Brain microvascular endothelial cell (primary cell): Measurements from ENCODE around the gene DHRS11.

Experiments
- DNase-seq: peaks from one replicate; pipeline ENCODE4 v3.0.0-alpha.2; 2020
- H3K27ac ChIP-seq: fragments of 250-450 bp; sonication (Bioruptor Pico); 2 replicates; pipeline ENCODE4 v1.5.1; 2020; ENCODE audit warnings: mild to moderate bottlenecking, moderate library complexity
- H3K27me3 ChIP-seq: fragments of 250-450 bp; sonication (Bioruptor Pico); replicated peaks from 2 replicates; pipeline ENCODE4 v1.5.1; 2020; ENCODE audit warnings: mild to moderate bottlenecking
- H3K36me3 ChIP-seq: fragments of 250-450 bp; sonication (Bioruptor Pico); replicated peaks from 2 replicates; pipeline ENCODE4 v1.5.1; 2020; ENCODE audit warnings: mild to moderate bottlenecking
- H3K4me3 ChIP-seq: 2 replicates; pipeline ENCODE4 v1.5.1; 2011; ENCODE audit warnings: low read depth, mild to moderate bottlenecking, control low read depth, low read length, moderate library complexity
- CTCF ChIP-seq: IDR thresholded peaks from 2 replicates; pipeline ENCODE4 v1.5.1; 2011; ENCODE audit warnings: low read depth, mild to moderate bottlenecking, moderate library complexity, low read length, control low read depth, inconsistent platforms; ENCODE audit errors: missing control alignments
- in situ Hi-C: cut with HindIII; loops from 2 replicates; pipeline ENCODE4 v1.10.0; 2017; ENCODE audit warnings: low sequenced_read_pairs, low pct_ligation_motif_present

Gene DHRS11

GRCh38 chr17:36631022-36631421, 39.3 kb downstream of the DHRS11 start:
- in situ Hi-C loops: no loop called here
- no peak for DNase-seq
- Histone ChIP-seq H3K27me3 (peaks cover 30% of the 10 kb centered on the region), H3K4me3 (no peak overlapping the region), H3K27ac (no peak overlapping the region), H3K36me3 (no peaks in the 10 kb centered on the region)
- TF ChIP-seq CTCF: no peak

- in situ Hi-C loops: no loop called here
- Histone ChIP-seq H3K4me3 (no peak overlapping the region), H3K27ac (no peak overlapping the region), H3K36me3 (no peaks in the 10 kb centered on the region), H3K27me3 (peaks cover 35% of the 10 kb centered on the region)
- no peak for DNase-seq
- TF ChIP-seq CTCF: no peak
Measured at GRCh38 chr17:36632916-36633771, 41.5 kb downstream of the DHRS11 start.

- in situ Hi-C loops: no loop called here
- no peak for DNase-seq
- H3K27ac ChIP-seq: no peak overlapping the region
- no peak overlapping the region for H3K4me3 ChIP-seq
- peaks cover 73% of the 10 kb centered on the region for H3K27me3 ChIP-seq
- no peaks in the 10 kb centered on the region for H3K36me3 ChIP-seq
- no peak for TF ChIP-seq CTCF
Measured at GRCh38 chr17:36640346-36640745, 48.7 kb downstream of the DHRS11 start.

GRCh38 chr17:36640836-36641235, 49.2 kb downstream of the DHRS11 start:
- DNase-seq: no peak
- in situ Hi-C loops: no loop called here
- Histone ChIP-seq H3K36me3 (no peaks in the 10 kb centered on the region), H3K27me3 (peaks cover 73% of the 10 kb centered on the region), H3K4me3 (no peak overlapping the region), H3K27ac (no peak overlapping the region)
- no peak for TF ChIP-seq CTCF

- H3K4me3 ChIP-seq: peak overlapping the region; percentile 32
- in situ Hi-C loops: no loop called here
- H3K36me3 ChIP-seq: no peaks in the 10 kb centered on the region
- DNase-seq: no peak
- peaks cover 77% of the 10 kb centered on the region for H3K27me3 ChIP-seq
- TF ChIP-seq CTCF: no peak
- H3K27ac ChIP-seq: no peak overlapping the region
Measured at GRCh38 chr17:36641331-36641876, 49.7 kb downstream of the DHRS11 start.
